ENCODE data around the gene ZNF407.

Gene ZNF407

DNA sequence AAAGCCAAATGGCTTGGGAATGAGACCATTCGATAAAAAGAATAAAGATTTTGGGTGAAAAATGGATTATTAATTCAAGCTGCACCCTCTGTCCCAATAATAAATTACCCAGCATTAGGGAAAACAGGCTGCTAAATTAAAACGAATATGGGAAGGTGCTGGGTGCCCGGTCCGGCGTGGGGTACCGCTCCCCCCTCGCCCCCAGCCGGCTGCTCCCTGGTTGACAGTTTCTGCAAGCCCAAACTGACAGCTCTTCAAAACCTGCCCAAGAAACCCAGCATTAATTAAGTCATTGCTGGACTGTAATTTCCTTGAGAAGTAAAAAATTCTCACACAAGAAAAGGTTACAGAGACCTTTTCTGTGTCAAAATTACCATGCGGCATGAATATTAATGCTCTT is 512.6 kb downstream of the ZNF407 start:
- DNase-seq = no peak

DNA sequence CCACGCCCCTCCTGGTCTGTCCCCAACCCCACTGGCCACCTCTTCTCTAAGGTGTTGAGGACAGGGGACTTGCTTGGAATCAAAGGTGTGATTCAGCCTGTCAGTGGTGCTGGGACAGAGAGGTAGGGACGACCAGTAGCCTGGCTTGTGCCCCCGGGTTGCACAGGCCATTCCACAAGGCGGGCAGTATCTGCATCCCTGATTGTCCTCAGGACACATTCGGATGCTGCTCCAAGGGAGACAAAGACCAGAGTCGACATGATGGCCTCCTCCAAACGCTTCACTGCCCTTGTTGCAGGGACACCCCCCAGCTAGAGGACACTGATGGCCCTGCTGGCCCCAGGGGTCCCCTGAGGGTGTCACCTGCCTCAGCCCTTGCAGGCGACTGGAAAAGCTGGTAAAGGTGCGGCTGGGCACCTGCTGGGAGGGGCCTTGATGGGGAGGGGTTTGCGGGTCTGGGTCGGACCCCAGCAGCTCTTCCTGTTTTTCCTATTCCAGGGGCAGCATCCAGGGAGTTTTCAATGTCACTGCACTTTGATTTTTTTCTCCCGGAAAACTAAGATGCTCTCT is 513.3 kb downstream of the ZNF407 start:
- no peak for DNase-seq

DNA sequence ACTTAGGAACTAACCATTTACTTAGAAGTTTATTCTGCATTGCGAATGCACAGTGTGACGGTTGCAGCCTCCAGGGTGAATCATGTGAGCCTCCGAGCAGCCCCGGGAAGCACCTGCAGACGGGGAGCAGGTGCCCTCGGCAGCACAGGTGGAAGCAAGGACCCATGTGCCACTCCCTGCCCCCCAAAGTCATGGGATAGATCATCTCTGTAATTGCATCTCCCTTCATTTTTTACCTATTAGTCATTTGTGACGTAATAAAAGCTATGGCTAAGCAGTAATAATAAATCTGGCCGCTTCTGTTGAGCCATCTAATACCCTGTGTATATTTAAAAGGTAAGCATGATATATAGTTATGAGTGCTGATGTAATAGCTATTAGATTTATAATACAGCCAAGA is 514.1 kb downstream of the ZNF407 start:
- DNase-seq = no peak

DNA sequence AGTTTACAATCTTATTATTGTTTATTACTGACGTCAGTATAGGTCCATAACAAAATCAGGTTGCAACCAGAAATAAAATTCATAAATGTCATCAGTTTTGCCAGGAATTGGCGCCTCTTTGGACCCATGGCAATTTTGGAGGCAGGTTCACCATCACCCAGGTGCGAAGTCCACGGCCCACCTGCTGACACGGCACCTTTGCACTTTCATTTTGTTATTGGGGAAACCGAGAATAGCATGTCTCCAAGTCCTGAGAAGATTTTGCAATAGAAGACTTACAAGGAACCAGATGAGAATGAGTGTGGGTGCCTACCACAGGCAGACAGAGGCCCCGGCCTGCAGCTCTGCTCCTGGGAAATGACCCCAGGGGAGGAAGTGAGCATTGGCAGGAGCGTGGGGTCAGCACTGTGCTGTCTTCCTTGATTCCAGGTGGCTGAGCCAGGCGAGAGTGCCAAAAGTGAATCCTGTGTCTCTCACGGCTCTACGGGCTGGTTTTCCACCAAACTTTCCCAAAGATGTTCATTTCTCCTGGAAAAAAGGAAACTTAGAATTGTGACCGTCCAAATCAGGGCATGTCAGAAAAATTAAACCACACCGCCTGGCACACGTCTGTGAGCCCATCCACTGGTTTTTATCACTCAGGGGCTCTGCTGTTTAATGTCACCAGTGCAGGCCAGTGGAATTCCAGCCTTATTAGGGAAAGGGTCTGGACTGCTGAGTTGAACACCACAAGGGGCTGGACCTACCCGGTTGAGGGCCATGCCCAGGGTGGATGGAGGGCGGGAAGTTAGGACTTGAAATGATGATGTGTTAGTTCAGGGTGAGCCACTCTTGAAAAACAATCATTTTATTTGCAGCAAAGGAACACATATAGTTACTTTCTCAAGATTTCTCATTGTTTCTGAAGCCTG is 514.8 kb downstream of the ZNF407 start:
- no peak for DNase-seq

DNA sequence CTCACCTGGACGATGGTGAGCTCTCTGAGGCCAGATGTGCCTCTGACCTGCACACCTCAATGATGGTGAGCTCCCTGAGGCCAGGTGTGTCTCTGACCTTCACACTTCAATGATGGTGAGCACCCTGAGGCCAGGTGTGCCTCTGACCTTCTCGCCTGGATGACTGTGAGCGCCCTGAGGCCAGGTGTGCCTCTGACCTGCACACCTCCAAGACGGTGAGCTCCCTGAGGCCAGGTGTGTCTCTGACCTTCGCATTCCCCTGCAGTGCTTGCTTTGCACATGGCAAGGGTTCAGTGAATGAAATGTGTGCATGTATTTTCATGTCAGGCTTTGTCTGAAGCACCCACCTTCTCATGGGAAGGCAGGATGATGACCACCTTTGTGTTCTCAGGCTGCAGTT is 515.8 kb downstream of the ZNF407 start:
- no peak for DNase-seq

DNA sequence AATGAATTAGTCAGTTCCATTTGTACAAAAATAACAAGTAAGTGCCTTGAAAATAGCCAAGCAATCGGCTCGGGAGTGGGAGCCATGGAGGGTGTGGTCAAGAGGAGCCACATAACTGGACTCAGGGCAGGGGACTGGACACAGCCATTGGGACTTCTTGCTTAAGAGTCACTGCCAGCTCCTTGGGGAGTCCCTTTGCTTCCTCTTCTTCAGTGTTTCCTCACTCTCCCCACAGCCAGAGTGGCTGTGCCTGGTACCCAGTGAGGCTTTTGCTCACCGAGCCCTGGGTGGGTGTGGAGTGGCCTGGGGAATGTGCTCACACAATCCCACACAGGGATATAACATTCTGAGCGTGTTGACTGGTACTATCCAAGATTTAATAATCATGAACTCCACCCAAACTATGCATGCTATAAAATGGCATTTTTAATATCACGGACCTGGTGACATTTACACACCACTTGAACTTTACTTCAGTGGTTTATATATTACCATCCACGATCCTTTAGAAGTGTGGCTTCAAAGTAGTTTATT is 516.6 kb downstream of the ZNF407 start:
- DNase-seq = no peak
